ENCODE data around the gene CDHR2. TPM values are rescaled to one million over a fixed set of nuclear protein-coding genes. Genes with fewer than 3 reads are reported as not detected.

Gene CDHR2, protein sequence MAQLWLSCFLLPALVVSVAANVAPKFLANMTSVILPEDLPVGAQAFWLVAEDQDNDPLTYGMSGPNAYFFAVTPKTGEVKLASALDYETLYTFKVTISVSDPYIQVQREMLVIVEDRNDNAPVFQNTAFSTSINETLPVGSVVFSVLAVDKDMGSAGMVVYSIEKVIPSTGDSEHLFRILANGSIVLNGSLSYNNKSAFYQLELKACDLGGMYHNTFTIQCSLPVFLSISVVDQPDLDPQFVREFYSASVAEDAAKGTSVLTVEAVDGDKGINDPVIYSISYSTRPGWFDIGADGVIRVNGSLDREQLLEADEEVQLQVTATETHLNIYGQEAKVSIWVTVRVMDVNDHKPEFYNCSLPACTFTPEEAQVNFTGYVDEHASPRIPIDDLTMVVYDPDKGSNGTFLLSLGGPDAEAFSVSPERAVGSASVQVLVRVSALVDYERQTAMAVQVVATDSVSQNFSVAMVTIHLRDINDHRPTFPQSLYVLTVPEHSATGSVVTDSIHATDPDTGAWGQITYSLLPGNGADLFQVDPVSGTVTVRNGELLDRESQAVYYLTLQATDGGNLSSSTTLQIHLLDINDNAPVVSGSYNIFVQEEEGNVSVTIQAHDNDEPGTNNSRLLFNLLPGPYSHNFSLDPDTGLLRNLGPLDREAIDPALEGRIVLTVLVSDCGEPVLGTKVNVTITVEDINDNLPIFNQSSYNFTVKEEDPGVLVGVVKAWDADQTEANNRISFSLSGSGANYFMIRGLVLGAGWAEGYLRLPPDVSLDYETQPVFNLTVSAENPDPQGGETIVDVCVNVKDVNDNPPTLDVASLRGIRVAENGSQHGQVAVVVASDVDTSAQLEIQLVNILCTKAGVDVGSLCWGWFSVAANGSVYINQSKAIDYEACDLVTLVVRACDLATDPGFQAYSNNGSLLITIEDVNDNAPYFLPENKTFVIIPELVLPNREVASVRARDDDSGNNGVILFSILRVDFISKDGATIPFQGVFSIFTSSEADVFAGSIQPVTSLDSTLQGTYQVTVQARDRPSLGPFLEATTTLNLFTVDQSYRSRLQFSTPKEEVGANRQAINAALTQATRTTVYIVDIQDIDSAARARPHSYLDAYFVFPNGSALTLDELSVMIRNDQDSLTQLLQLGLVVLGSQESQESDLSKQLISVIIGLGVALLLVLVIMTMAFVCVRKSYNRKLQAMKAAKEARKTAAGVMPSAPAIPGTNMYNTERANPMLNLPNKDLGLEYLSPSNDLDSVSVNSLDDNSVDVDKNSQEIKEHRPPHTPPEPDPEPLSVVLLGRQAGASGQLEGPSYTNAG (N-terminal part only)
- total RNA-seq (2021; fragmentation: NEBNext Ultra II Directional; extraction: Animal tissue kit (Norgen Biotek cat#: 25700)), result not detected
- long read RNA-seq, result 0 reads

GRCh38 chr5:176548967-176549444 is at the start of gene CDHR2:
Gene CDHR2, plus strand, starts transcription at chr5:176549342. Its CDS starts 16,011 bp downstream, at chr5:176565353.
- Mint-ChIP-seq H3K4me3 (no peak within 1 kb of the TSS), H3K4me1 (ENCODE audit: low read depth) (peaks cover 4% of the 10 kb centered on the region; the same call in 1 of the 2 replicates), H3K9me3 (no peaks in the 10 kb centered on the region), H3K27me3 (ENCODE audit: insufficient read depth) (peaks cover 17% of the 10 kb centered on the region), H3K36me3 (ENCODE audit: low read depth) (no peaks in the 10 kb centered on the region), H3K27ac (no peak within 1 kb of the TSS)
- no peak for TF ChIP-seq CTCF (IDR thresholded peaks at IDR 0.05)
- no peak for DNase-seq

GRCh38 chr5:176500511-176500910 is 48.6 kb upstream of the CDHR2 start:
- Mint-ChIP-seq H3K36me3 (ENCODE audit: low read depth) (peaks cover 54% of the 10 kb centered on the region), H3K4me3 (no peak overlapping the region), H3K4me1 (ENCODE audit: low read depth) (peaks cover 37% of the 10 kb centered on the region), H3K27me3 (ENCODE audit: insufficient read depth) (peaks cover 2% of the 10 kb centered on the region; the same call in 1 of the 2 replicates), H3K27ac (peak overlapping the region; percentile 6; the same call in 1 of the 2 replicates), H3K9me3 (no peaks in the 10 kb centered on the region)
- no peak for DNase-seq
- no peak for TF ChIP-seq CTCF (IDR thresholded peaks at IDR 0.05)

DNA sequence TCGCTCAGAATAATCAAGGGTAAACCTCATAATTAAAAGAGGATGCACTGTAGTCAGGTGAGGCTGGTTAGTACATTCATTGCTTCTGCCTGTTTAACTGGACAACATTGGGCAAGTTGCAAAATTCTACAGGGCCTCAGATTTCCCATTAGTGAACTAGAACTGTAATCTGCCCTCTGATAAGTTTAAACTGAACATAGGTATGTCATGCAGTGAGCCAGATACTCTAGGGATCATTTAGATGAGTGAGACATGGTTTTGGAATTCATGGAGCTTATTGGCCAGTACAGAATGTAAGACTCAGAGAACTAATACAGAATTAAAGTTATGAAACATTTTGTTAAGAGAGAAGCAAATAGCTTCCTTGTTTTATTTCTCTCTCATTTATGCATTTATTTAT is 47.8 kb upstream of the CDHR2 start:
- Mint-ChIP-seq H3K4me1 (ENCODE audit: low read depth) (peaks cover 37% of the 10 kb centered on the region), H3K27ac (peak overlapping the region; percentile 55), H3K4me3 (no peak overlapping the region; the same call in 1 of the 2 replicates), H3K36me3 (ENCODE audit: low read depth) (peaks cover 50% of the 10 kb centered on the region), H3K27me3 (ENCODE audit: insufficient read depth) (peaks cover 2% of the 10 kb centered on the region; the same call in 1 of the 2 replicates), H3K9me3 (no peaks in the 10 kb centered on the region)
- DNase-seq, result peak; percentile 77
- TF ChIP-seq CTCF (IDR thresholded peaks at IDR 0.05), result no peak

DNA sequence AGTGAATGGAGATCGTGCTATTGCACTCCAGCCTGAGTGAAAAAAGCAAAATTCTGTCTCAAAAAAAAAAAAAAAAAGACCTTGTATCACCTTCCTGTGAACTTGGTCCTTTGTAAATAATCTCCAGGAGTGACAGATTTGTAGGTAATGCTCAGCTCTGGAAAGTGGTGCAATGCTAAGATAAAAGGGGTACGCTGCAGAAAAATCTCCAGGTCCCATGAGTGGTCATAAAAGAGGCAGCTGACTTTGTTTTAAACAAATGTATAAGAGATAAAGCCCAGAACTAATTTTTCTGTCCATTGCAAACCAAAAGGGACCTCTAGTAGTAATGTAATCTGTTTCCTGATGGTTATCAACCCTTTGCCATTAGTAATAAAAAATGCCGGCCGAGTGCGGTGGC is 45.6 kb upstream of the CDHR2 start:
- Mint-ChIP-seq H3K4me1 (ENCODE audit: low read depth) (peaks cover 22% of the 10 kb centered on the region), H3K9me3 (no peaks in the 10 kb centered on the region), H3K27ac (no peak overlapping the region), H3K27me3 (ENCODE audit: insufficient read depth) (peaks cover 2% of the 10 kb centered on the region; the same call in 1 of the 2 replicates), H3K4me3 (no peak overlapping the region), H3K36me3 (ENCODE audit: low read depth) (peaks cover 54% of the 10 kb centered on the region)
- no peak for TF ChIP-seq CTCF (IDR thresholded peaks at IDR 0.05)
- no peak for DNase-seq

GRCh38 chr5:176507911-176508310 is 41.2 kb upstream of the CDHR2 start:
- Mint-ChIP-seq H3K36me3 (ENCODE audit: low read depth) (peaks cover 50% of the 10 kb centered on the region), H3K9me3 (no peaks in the 10 kb centered on the region), H3K27ac (no peak overlapping the region), H3K27me3 (ENCODE audit: insufficient read depth) (no peaks in the 10 kb centered on the region), H3K4me3 (no peak overlapping the region), H3K4me1 (ENCODE audit: low read depth) (no peaks in the 10 kb centered on the region)
- TF ChIP-seq CTCF (IDR thresholded peaks at IDR 0.05), result no peak
- no peak for DNase-seq
